HG03571 (cell line): Measurements from ENCODE around the gene SLC7A4.
"Not testable (repeated sequence)": the region's sequence is repeated elsewhere in the genome, so short reads cannot be mapped to it uniquely, and the experiment has no call there.

Source experiments
- ATAC-seq: cut with Tn5 transposase; IDR thresholded peaks from one replicate; pipeline ENCODE4 v1.9.1; 2021; ENCODE audit not compliant: unreplicated experiment

Gene SLC7A4

GRCh38 chr22:21032037-21032867 is at the start of gene SLC7A4:
TSS of gene SLC7A4 (minus strand) at chr22:21032561. CDS start at chr22:21031812, 749 bp downstream.
- ATAC-seq = no peak

- ATAC-seq = no peak
These were observed 48.2 kb upstream of the SLC7A4 start for GRCh38 chr22:21080435-21081137.

GRCh38 chr22:21079493-21079892 is 47.1 kb upstream of the SLC7A4 start:
- no peak for ATAC-seq

- no peak for ATAC-seq
These were observed 46.6 kb upstream of the SLC7A4 start for GRCh38 chr22:21078916-21079315.

DNA sequence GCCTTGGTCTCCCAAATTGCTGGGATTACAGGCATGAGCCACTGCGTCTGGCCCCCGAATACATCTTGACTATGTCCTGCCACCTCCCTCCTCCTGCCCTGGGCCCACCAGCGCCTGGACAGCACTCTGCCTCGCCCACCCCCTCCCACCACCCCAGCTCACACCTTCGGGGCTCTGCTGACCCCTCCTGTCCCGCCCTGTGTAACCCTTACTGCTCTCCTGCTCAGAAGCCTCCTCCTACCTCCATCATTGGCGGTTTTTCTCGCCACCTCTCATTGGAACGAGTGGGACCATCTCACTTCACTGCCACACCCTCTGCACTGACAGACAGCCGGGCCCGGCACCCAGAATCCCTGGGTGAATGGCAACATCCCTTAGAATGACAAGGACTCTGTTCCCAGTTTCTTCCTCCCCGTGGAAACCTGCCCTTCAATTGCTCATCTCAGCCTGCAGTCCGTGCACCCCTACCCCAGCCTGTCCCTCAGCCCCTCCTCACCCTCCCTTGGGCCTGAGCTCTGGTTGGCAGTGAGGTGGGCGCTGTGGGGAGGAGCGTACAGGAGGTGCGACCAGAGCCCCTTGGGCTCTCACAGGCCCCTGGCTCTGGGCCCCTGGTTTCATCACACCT is 45.6 kb upstream of the SLC7A4 start:
- no peak for ATAC-seq

DNA sequence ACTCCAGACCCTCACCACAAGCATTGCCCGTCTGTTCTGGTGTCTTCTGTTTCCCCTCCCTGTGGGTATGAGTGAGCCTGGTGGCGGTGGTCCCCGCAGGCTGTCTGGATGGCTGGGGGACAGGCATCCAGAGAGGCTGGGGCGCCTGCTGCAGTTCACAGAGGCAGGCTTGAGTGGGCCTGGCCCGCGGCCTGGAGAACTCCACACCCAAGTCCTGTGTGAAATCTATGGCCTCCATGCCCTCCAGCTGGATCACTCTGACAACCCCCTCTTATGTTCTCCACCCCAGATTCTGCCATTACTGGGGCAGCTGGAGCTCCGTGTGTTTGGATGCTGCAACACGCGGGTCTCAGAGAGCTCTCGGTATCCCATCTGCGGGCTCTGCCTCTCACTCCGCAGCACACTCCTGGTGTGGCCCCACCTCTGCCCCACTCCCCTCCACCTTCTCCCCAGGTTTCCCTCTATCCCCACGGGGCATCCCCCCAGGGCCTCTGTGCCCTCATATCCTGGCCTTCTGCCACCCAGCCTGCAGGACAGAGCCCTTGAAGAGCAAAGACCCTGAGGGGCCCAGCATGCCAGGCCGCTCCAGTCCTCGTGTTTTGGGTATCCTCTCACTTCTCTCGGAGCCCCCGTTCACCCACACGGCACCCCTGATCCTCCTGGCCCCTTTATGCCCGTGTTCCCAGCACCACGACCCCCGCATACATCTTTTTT is 44.7 kb upstream of the SLC7A4 start:
- ATAC-seq = no peak

GRCh38 chr22:21075516-21076138 is 43.3 kb upstream of the SLC7A4 start:
- ATAC-seq = no peak

- ATAC-seq = no peak
These were observed 41.8 kb upstream of the SLC7A4 start for GRCh38 chr22:21074102-21074715.

DNA sequence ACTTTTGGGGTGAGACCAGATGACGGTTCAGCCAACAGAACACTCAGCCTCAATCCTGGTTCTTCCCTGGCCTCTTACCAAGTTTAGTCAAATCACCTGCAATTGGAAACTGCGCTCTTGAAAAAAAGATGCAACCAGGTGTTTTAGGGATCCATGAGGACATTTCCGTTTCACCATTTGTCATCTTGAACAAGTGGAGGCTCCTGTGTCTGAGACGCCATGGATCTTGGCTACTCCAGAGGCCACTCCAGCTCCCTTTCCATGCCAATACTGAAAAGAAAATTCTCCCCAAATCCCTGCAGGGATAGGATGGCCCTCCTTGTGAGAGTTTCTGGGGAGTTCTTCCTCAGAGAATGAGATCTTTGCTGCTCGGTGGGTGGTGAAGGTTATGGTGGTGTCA is 41.1 kb upstream of the SLC7A4 start:
- ATAC-seq = no peak

DNA sequence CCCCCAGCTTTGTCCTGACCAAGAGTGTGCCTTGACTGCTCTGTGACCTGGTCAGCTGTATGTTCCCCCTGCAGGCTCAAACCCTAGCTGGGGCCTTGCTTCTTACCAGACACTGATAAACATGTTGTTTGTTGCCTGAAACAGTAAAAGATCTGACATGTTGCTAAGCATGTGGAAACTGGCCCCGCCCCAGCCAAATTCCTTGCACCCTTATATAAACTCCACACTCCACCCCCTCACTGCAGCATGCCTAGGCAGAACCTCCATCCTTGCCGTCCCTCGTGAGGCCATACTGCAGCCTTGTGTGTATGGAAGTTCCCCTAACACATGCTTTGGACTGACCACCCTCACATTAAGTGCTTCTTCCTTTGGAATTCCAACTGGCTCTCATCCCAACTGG is 40.7 kb upstream of the SLC7A4 start:
- ATAC-seq = no peak

GRCh38 chr22:21071796-21072195 is 39.4 kb upstream of the SLC7A4 start:
- not testable (repeated sequence) for ATAC-seq

- ATAC-seq = no peak
These were observed 38.6 kb upstream of the SLC7A4 start for GRCh38 chr22:21070690-21071615.

DNA sequence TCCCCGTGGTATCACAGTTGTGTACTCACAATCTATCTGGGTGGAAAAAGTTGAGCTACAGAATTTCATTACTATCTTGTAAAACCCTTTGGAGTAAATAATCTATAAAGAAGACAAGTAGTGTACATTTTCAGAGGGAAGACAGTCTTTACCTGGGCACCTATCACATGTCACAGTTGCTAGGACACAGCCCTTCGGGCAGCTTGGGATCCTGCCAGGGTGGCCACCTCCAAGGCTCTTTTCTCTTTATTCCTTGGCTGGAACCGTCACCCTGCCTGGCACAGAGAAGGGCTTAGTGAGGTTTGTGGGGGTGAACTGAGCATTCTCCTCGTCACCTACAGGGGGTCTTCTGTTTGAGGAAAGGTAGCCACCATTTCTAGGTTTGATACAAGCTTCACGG is 37.0 kb upstream of the SLC7A4 start:
- no peak for ATAC-seq

DNA sequence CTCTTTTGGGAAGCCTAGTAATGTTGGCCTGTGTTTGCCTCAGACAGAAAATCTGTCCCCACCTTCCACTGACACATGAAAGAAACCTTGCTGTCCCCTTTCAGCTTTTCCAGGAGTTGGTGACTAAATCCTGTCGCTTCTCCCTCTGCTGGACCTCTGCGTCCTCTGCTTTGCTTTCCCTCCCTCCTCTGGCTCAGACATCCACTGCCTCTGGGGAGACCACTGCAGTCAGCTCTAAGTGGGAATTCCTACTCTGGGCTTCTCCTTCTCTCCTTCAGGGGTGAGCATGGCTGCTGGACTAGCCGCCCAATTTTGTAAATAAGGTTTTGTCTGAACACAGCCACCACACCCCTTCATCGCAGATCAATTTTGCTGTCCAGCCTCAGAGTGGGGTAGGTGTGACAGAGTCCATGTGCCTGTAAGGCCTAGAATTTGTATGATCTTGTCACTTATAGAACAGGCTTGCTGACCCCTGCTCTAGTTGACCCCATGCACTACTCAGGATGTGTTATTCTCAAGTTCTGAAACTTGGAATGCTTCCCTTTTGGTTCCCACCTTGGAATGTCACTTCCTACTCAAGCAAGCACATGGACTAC is 36.4 kb upstream of the SLC7A4 start:
- ATAC-seq = no peak

- ATAC-seq = no peak
These were observed 35.7 kb upstream of the SLC7A4 start for GRCh38 chr22:21067901-21068680.

DNA sequence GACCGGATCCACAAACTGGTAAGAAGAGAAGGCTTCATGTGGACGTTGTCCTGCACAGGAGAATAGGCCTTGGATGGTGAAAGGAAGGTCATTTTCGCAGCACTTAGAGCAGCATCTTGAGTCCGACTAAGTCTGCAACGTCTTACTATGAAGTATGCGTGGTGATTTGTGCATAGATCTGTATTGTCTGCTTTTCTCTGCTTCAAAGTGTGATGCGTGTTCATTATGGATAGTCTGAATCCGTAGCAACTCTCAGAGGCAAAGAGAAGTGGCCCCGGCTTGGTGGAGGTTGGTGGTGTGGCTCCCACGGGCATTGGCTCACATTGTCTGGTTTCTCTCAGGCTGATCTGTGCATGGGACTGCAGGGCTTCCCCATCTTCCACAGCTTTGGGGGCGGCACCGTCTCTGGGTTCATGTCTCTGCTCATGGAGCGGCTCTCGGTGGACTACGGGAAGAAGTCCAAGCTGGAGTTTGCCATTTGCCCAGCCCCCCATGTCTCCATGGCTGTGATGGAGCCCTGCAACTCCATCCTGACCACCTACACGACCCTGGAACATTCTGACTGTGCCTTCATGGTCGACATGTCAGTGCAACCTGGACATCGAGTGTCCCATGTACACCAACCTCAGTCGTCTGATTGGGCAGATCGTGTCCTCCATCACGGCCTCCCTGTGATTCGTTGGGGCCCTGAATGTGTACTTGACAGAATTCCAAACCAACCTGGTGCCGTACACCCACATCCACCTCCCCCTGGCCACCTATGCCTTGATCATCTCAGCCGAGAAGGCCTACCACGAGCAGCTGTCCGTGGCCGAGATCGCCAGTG is 34.9 kb upstream of the SLC7A4 start:
- no peak for ATAC-seq
